ENCODE measurements around the gene RAMP3. TPM values are rescaled to one million over a fixed set of nuclear protein-coding genes. Genes with fewer than 3 reads are reported as not detected.

The RAMP3 gene
- total RNA-seq, 4 donors from 2014 or later: 9.6 to 39.3 (median 33.2) TPM

- H3K9me3 ChIP-seq: no peaks in the 10 kb centered on the region
- no peak overlapping the region for H3K27ac ChIP-seq
- H3K27me3 ChIP-seq: no peaks in the 10 kb centered on the region
- no peak overlapping the region for H3K4me3 ChIP-seq
- DNase-seq (no peak), ATAC-seq (no peak)
- no peaks in the 10 kb centered on the region for H3K36me3 ChIP-seq
- no peaks in the 10 kb centered on the region for H3K4me1 ChIP-seq
- TF ChIP-seq POLR2A (IDR thresholded peaks at IDR 0.05): no peak
- in situ Hi-C loops (cut with MboI; ENCODE audit: low sequenced_read_pairs in 4 of 4): no loop called here
- intact Hi-C loops (cut with DNase I; ENCODE audit: low total_unique reads): no loop called here
Observed at GRCh38 chr7:45190406-45191165, 33.0 kb downstream of the RAMP3 start.

- Histone ChIP-seq H3K27ac (no peak overlapping the region), H3K27me3 (no peaks in the 10 kb centered on the region), H3K4me3 (no peak overlapping the region), H3K4me1 (no peaks in the 10 kb centered on the region), H3K9me3 (no peaks in the 10 kb centered on the region), H3K36me3 (no peaks in the 10 kb centered on the region)
- DNase-seq (no peak), ATAC-seq (no peak)
- no peak for TF ChIP-seq CTCF (IDR thresholded peaks at IDR 0.05 in 4 of 5, conservative IDR thresholded peaks at IDR 0.05 in 1 of 5)
- no peak for TF ChIP-seq POLR2A (IDR thresholded peaks at IDR 0.05)
- intact Hi-C loops (cut with DNase I; ENCODE audit: low total_unique reads): no loop called here
- in situ Hi-C loops (cut with MboI; ENCODE audit: low sequenced_read_pairs in 4 of 4): no loop called here
Observed at GRCh38 chr7:45191396-45191795, 33.8 kb downstream of the RAMP3 start.

- ATAC-seq: no peak
- Histone ChIP-seq H3K9me3 (no peaks in the 10 kb centered on the region), H3K27ac (no peak overlapping the region), H3K36me3 (no peaks in the 10 kb centered on the region), H3K4me1 (no peaks in the 10 kb centered on the region), H3K4me3 (no peak overlapping the region), H3K27me3 (no peaks in the 10 kb centered on the region)
- no peak for DNase-seq
- no peak for TF ChIP-seq POLR2A (IDR thresholded peaks at IDR 0.05)
- no peak for TF ChIP-seq CTCF (IDR thresholded peaks at IDR 0.05 in 4 of 5, conservative IDR thresholded peaks at IDR 0.05 in 1 of 5)
- intact Hi-C loops (cut with DNase I; ENCODE audit: low total_unique reads) (no loop called here), in situ Hi-C loops (cut with MboI; ENCODE audit: low sequenced_read_pairs in 4 of 4) (no loop called here)
Observed at GRCh38 chr7:45192621-45193041, 35.0 kb downstream of the RAMP3 start.

- intact Hi-C loops (cut with DNase I; ENCODE audit: low total_unique reads): no loop called here
- H3K36me3 ChIP-seq: no peaks in the 10 kb centered on the region
- H3K4me1 ChIP-seq: no peaks in the 10 kb centered on the region
- in situ Hi-C loops (cut with MboI; ENCODE audit: low sequenced_read_pairs in 4 of 4): no loop called here
- no peaks in the 10 kb centered on the region for H3K9me3 ChIP-seq
- no peak overlapping the region for H3K4me3 ChIP-seq
- H3K27ac ChIP-seq: no peak overlapping the region
- no peak for DNase-seq
- no peaks in the 10 kb centered on the region for H3K27me3 ChIP-seq
- ATAC-seq: no peak
- TF ChIP-seq CTCF (IDR thresholded peaks at IDR 0.05 in 4 of 5, conservative IDR thresholded peaks at IDR 0.05 in 1 of 5) (no peak), POLR2A (IDR thresholded peaks at IDR 0.05) (no peak)
Observed at GRCh38 chr7:45193828-45194227, 36.2 kb downstream of the RAMP3 start.

GRCh38 chr7:45196374-45196773 lies 38.8 kb downstream of the RAMP3 start:
- H3K27ac ChIP-seq: no peak overlapping the region
- no peaks in the 10 kb centered on the region for H3K27me3 ChIP-seq
- H3K36me3 ChIP-seq: no peaks in the 10 kb centered on the region
- intact Hi-C loops (cut with DNase I; ENCODE audit: low total_unique reads) (no loop called here), in situ Hi-C loops (cut with MboI; ENCODE audit: low sequenced_read_pairs in 4 of 4) (no loop called here)
- H3K9me3 ChIP-seq: no peaks in the 10 kb centered on the region
- no peak overlapping the region for H3K4me3 ChIP-seq
- ATAC-seq (no peak), DNase-seq (no peak)
- H3K4me1 ChIP-seq: no peaks in the 10 kb centered on the region
- TF ChIP-seq CTCF (IDR thresholded peaks at IDR 0.05 in 4 of 5, conservative IDR thresholded peaks at IDR 0.05 in 1 of 5): no peak
- TF ChIP-seq POLR2A (IDR thresholded peaks at IDR 0.05): no peak
